ENCODE data around the gene NEK3. TPM values are rescaled to one million over a fixed set of nuclear protein-coding genes. Genes with fewer than 3 reads are reported as not detected.
"Not testable (repeated sequence)": the region's sequence is repeated elsewhere in the genome, so short reads cannot be mapped to it uniquely, and the experiment has no call there.

The NEK3 gene
- total RNA-seq, 4 donors from 2014 or later = 16.1 to 95.0 (median 21.9) TPM

- Histone ChIP-seq H3K9me3 (no peaks in the 10 kb centered on the region), H3K36me3 (no peaks in the 10 kb centered on the region), H3K27me3 (no peaks in the 10 kb centered on the region), H3K4me3 (no peak overlapping the region), H3K4me1 (no peaks in the 10 kb centered on the region), H3K27ac (no peak overlapping the region)
- DNase-seq = no peak
- intact Hi-C loops (cut with DNase I; ENCODE audit: low total_unique reads) = no loop called here
- no peak for TF ChIP-seq POLR2A (IDR thresholded peaks at IDR 0.05)
- TF ChIP-seq CTCF (IDR thresholded peaks at IDR 0.05) = no peak
These were observed 67.3 kb downstream of the NEK3 start for GRCh38 chr13:52092087-52092486.

- Histone ChIP-seq H3K36me3 (no peaks in the 10 kb centered on the region), H3K4me3 (no peak overlapping the region), H3K9me3 (no peaks in the 10 kb centered on the region), H3K4me1 (no peaks in the 10 kb centered on the region), H3K27ac (no peak overlapping the region), H3K27me3 (no peaks in the 10 kb centered on the region)
- no peak for TF ChIP-seq CTCF (IDR thresholded peaks at IDR 0.05)
- no peak for TF ChIP-seq POLR2A (IDR thresholded peaks at IDR 0.05)
- intact Hi-C loops (cut with DNase I; ENCODE audit: low total_unique reads) = no loop called here
- no peak for DNase-seq
These were observed 67.9 kb downstream of the NEK3 start for GRCh38 chr13:52091473-52091872.

DNA sequence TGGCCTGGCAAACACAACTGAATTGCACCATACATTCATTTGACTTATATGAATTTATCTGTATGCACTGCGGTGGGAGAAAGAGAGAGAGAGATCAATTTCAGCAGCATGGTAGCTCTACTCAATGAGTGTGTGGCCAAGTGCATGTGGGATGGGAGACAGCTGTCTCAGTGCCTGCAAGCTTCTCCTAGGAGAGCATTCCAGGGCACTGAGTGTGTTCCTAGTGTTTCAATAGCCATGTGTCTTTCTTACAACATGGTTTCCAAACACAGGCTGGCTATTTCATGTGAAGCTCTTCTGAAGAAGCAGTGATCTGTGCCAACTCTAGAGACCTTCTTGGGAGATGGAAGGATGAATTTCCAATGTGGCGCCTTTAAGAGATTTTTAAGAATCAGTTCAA lies 74.0 kb downstream of the NEK3 start:
- H3K9me3 ChIP-seq = no peaks in the 10 kb centered on the region
- intact Hi-C loops (cut with DNase I; ENCODE audit: low total_unique reads) = no loop called here
- no peak for TF ChIP-seq POLR2A (IDR thresholded peaks at IDR 0.05)
- no peak for TF ChIP-seq CTCF (IDR thresholded peaks at IDR 0.05)

DNA sequence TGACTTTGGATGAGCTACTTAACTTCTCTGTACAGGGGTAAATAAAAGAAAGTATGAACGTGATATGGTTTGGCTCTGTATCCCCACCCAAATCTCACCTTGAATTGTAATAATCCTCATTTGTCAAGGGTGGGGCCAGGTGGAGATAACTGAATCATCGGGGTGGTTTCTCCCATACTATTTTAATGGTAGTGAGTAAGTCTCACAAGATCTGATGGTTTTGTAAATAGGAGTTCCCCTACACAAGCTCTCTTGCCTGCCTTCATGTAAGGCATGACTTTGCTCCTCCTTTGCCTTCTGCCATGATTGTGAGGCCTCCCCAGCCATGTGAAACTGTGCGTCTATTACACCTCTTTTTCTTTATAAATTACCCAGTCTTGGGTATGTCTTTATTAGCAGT lies 74.4 kb downstream of the NEK3 start:
- H3K36me3 ChIP-seq; H3K9me3 ChIP-seq; H3K4me1 ChIP-seq; H3K27me3 ChIP-seq; intact Hi-C loops (cut with DNase I; ENCODE audit: low total_unique reads); H3K27ac ChIP-seq; DNase-seq; H3K4me3 ChIP-seq: not testable (repeated sequence)

More for the DNA sequence above, 74.0 kb downstream of the NEK3 start:
- no peaks in the 10 kb centered on the region for H3K4me1 ChIP-seq
- H3K4me3 ChIP-seq = no peak overlapping the region
- H3K27ac ChIP-seq = no peak overlapping the region
- no peaks in the 10 kb centered on the region for H3K36me3 ChIP-seq
- no peaks in the 10 kb centered on the region for H3K27me3 ChIP-seq
- no peak for DNase-seq

Other genes starting within 250 kb of the NEK3 start
- gene ATP7B, start 148.1 kb downstream of the NEK3 start, total RNA-seq = 10 to 100 TPM in 1 of 4 donors, 1 to 10 TPM in 3; 9.2 to 16.2 (median 9.9) TPM
- 10 to 100 TPM in 3 of 4 donors, 1 to 10 TPM in 1; 5.0 to 68.9 (median 28.8) TPM for gene ALG11, start 147.2 kb downstream of the NEK3 start, total RNA-seq
- 10 to 100 TPM in 3 of 4 donors, 1 to 10 TPM in 1; 9.4 to 40.3 (median 16.3) TPM for gene UTP14C, start 134.9 kb downstream of the NEK3 start, total RNA-seq
- 1 to 10 TPM in 3 of 4 donors, under 1 TPM in 1; 0.76 to 7.9 (median 3.5) TPM for gene NEK5, start 30.5 kb downstream of the NEK3 start, total RNA-seq
- gene THSD1, start 246.6 kb upstream of the NEK3 start, total RNA-seq = 10 to 100 TPM in 3 of 4 donors, 1 to 10 TPM in 1; 5.3 to 31.2 (median 20.1) TPM

Data from uterus (tissue), 4 donors.